BE2C (cell line): ENCODE results near the gene PDK2.

Source experiments
- DNase-seq: peaks from one replicate; pipeline ENCODE4 v3.0.0-alpha.2; 2020
- H3K27me3 ChIP-seq: fragments of 250-450 bp; sonication (Bioruptor Pico); 2 replicates; pipeline ENCODE4 v1.5.1; 2020; ENCODE audit warnings: mild to moderate bottlenecking
- H3K36me3 ChIP-seq: fragments of 250-450 bp; sonication (Bioruptor Pico); 2 replicates; pipeline ENCODE4 v1.5.1; 2020; ENCODE audit warnings: mild to moderate bottlenecking
- H3K4me1 ChIP-seq: fragments of 250-450 bp; sonication (Bioruptor Pico); 2 replicates; pipeline ENCODE4 v1.5.1; 2020
- H3K4me3 ChIP-seq: 2 replicates; pipeline ENCODE4 v1.5.1; 2011; ENCODE audit warnings: low read depth, low read length
- H3K9me3 ChIP-seq: fragments of 250-450 bp; sonication (Bioruptor Pico); 2 replicates; pipeline ENCODE4 v1.5.1; 2020
- TF ChIP-seq, protein P1 (sequence below): IDR thresholded peaks from 2 replicates; pipeline ENCODE4 v1.5.1; 2012; ENCODE audit warnings: mild to moderate bottlenecking, low read depth, low read length

PDK2 gene

DNA sequence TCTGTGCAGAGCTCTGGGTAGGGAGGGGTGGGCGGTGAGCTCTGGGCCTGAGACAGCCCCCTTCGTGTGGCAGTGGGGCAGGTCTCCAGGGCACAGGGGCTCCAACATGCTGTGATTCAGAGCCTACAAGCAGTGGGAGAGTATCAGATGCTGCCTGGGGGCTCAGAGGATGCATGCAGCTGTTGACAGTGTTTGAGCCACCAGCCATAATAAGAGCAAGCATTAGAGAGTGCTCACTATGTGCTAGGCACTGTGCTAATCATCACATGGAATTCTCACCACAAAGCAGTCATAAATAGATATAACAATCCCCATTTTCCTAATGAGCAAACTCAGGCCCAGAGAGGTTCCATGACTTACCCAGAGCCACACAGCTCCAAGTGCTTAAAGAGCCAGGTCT lies 8.1 kb downstream of the PDK2 start:
- no peak overlapping the region for H3K4me3 ChIP-seq
- H3K4me1 ChIP-seq: peaks cover 6% of the 10 kb centered on the region
- no peaks in the 10 kb centered on the region for H3K27me3 ChIP-seq
- no peaks in the 10 kb centered on the region for H3K9me3 ChIP-seq
- TF ChIP-seq, protein P1, sequence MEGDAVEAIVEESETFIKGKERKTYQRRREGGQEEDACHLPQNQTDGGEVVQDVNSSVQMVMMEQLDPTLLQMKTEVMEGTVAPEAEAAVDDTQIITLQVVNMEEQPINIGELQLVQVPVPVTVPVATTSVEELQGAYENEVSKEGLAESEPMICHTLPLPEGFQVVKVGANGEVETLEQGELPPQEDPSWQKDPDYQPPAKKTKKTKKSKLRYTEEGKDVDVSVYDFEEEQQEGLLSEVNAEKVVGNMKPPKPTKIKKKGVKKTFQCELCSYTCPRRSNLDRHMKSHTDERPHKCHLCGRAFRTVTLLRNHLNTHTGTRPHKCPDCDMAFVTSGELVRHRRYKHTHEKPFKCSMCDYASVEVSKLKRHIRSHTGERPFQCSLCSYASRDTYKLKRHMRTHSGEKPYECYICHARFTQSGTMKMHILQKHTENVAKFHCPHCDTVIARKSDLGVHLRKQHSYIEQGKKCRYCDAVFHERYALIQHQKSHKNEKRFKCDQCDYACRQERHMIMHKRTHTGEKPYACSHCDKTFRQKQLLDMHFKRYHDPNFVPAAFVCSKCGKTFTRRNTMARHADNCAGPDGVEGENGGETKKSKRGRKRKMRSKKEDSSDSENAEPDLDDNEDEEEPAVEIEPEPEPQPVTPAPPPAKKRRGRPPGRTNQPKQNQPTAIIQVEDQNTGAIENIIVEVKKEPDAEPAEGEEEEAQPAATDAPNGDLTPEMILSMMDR: no peak
- no peaks in the 10 kb centered on the region; the same call in 1 of the 2 replicates for H3K36me3 ChIP-seq
- no peak for DNase-seq

DNA sequence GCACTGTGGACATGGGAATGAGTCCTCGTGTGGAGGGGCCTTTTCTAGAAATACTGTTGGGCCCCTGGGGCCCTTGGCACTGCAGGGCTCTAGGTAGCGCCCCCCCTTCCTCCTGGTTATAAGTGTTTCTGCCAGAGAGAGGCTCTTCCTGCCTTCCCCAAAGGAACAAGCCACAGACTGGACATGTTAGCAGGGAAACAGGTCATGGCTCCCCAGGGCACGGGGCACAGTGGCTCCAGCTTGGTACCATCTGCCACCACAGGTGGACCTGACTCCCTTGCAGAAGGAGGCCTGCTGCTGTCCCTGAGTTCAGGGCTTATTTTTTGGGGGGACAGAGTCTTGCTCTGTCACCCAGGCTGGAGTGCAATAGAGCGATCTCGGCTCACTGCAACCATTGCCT lies 8.8 kb downstream of the PDK2 start:
- Histone ChIP-seq H3K36me3 (no peaks in the 10 kb centered on the region; the same call in 1 of the 2 replicates), H3K9me3 (no peaks in the 10 kb centered on the region), H3K4me1 (peaks cover 6% of the 10 kb centered on the region), H3K27me3 (no peaks in the 10 kb centered on the region), H3K4me3 (no peak overlapping the region)
- TF ChIP-seq, protein P1: no peak
- DNase-seq: no peak

DNA sequence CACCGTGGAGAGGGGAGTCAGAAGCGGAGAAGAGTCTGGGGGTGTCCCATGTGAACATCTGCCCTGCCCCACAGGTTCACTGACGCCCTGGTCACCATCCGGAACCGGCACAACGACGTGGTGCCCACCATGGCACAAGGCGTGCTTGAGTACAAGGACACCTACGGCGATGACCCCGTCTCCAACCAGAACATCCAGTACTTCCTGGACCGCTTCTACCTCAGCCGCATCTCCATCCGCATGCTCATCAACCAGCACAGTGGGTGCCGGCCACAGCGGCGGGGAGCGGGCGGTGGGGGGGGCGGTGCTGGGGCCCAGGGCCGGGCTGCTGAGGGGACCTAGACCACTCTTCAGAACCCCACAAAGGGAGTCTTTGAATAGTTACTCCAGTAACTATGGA lies 10.7 kb downstream of the PDK2 start:
- peaks cover 6% of the 10 kb centered on the region for H3K4me1 ChIP-seq
- TF ChIP-seq, protein P1: no peak
- H3K36me3 ChIP-seq: no peaks in the 10 kb centered on the region; the same call in 1 of the 2 replicates
- no peaks in the 10 kb centered on the region for H3K27me3 ChIP-seq
- no peak overlapping the region for H3K4me3 ChIP-seq
- no peak for DNase-seq
- no peaks in the 10 kb centered on the region for H3K9me3 ChIP-seq

DNA sequence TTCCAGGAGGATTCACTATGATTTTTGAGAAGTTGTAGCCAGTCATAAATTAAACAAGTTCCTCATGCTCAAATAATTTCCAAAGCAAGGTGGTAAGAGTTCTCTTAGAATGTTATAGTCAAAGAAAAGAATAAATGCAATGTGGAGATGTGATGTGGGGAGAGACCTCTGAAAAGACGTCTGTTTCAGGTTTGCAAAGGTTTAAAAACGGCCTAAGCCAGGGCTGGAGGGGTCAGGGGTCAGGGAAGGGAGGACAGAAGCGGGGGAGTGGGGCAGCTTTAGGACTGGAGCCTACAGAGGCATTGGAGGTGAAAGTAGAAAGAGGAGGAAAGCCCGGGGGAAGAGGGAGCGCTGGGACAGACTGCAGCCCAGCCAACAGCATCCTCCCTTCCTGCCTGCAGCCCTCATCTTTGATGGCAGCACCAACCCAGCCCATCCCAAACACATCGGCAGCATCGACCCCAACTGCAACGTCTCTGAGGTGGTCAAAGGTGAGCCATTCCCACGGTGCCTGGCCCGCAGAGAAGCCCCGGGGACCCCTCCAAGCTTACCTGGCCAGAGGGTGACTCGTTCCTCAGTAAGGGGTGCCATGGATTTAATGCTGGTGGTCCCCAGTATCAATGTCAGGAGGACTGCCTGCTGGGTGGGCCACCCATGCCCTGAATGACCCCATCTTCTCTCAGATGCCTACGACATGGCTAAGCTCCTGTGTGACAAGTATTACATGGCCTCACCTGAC lies 11.4 kb downstream of the PDK2 start:
- TF ChIP-seq, protein P1: no peak
- Histone ChIP-seq H3K4me3 (no peak overlapping the region), H3K9me3 (no peaks in the 10 kb centered on the region), H3K4me1 (peaks cover 5% of the 10 kb centered on the region), H3K27me3 (no peaks in the 10 kb centered on the region), H3K36me3 (no peaks in the 10 kb centered on the region; the same call in 1 of the 2 replicates)
- no peak for DNase-seq

DNA sequence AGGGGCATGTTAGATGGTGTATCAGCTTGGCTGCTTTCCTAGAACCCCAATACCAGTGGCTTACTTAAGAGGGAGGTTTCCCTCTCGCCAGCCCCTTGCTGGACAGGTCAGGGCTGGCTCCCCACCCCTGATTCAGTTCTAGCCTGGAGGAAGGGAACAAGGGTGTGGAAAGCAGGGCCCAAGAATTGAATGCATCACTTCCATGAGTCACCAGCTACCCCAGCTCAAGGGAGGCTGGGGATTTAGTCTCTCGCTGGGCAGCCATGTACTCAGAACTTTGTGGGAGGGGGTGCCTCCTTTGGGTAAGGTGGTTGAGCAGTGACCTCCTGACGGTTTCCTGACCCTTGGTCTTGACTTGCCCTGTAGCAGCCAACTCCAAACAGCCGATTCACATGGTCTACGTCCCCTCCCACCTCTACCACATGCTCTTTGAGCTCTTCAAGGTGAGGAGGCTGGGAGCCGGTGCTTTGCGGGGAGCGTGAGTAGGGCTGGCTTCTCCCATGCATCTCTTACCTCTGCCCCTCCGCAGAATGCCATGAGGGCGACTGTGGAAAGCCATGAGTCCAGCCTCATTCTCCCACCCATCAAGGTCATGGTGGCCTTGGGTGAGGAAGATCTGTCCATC lies 12.8 kb downstream of the PDK2 start:
- Histone ChIP-seq H3K36me3 (no peaks in the 10 kb centered on the region; the same call in 1 of the 2 replicates), H3K4me3 (no peak overlapping the region), H3K4me1 (peaks cover 8% of the 10 kb centered on the region), H3K27me3 (no peaks in the 10 kb centered on the region), H3K9me3 (no peaks in the 10 kb centered on the region)
- no peak for DNase-seq
- TF ChIP-seq, protein P1: no peak

DNA sequence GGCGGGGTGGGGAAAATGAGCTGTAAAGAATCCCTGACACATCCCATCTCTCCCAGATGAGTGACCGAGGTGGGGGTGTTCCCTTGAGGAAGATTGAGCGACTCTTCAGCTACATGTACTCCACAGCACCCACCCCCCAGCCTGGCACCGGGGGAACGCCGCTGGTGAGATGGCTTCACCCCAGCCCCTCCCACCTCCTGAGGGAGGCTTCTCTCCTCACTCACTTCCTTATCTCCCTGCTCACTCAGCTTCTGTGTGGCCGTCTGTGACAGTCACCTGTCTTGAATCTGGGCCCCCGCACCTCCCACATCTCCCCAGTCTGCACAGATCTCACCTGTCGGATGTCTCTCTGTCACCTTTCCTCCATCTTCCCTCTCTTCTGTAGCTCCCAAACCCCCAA lies 13.4 kb downstream of the PDK2 start:
- TF ChIP-seq, protein P1: no peak
- Histone ChIP-seq H3K36me3 (no peaks in the 10 kb centered on the region; the same call in 1 of the 2 replicates), H3K9me3 (no peaks in the 10 kb centered on the region)

More for the DNA sequence above, 13.4 kb downstream of the PDK2 start:
- Histone ChIP-seq H3K4me1 (peaks cover 8% of the 10 kb centered on the region), H3K4me3 (no peak overlapping the region), H3K27me3 (no peaks in the 10 kb centered on the region)
- no peak for DNase-seq
